K562 (cell line): ENCODE results near the gene TM9SF3. TPM values are rescaled to one million over a fixed set of nuclear protein-coding genes. Genes with fewer than 3 reads are reported as not detected.
A peak's percentile ranks its signal among the peaks of the same experiment; 100 is the strongest.

ENCODE experiments used
- ATAC-seq: fragments of 200-7000 bp; cut with Tn5 transposase; 3 replicates; pipeline ENCODE4 v1.9.1; 2020; ENCODE audit warnings: moderate library complexity
- BruUV-seq: library from RNA; stranded (reverse); fragments of 400-500 nt; replicated peaks from 2 replicates; lab custom pipeline; 2021; lab: Mats Ljungman, UMichigan
- CTCF ChIA-PET: fragments of 300-600 bp; formaldehyde crosslinking; extraction: SDS; loops from one replicate; lab custom pipeline; 2021; ENCODE audit warnings: low intra/inter-chr PET ratio; lab: Yijun Ruan, JAX
- POLR2A ChIA-PET: fragments of 300-600, 350-650 bp; sonication (Branson Sonifier 250); formaldehyde crosslinking; extraction: SDS; loops from one replicate; lab custom pipeline; 2021; ENCODE audit warnings: antibody characterized with exemption, inconsistent platforms; lab: Yijun Ruan, JAX
- DNase-seq, 4 experiments: peaks; one replicate each; pipeline versions ENCODE4 v3.0.0 to v3.0.0-alpha.2; 2011 to 2018; ENCODE audit warnings: low spot score in 3 of 4, mixed read lengths in 3 of 4; ENCODE audit errors: extremely low read depth in 1 of 4
- FAIRE-seq: peaks from 2 replicates; lab custom pipeline; 2011; peaks lifted over from hg19 to GRCh38; lab: Jason Lieb, UNC
- H2AFZ ChIP-seq: 2 replicates; pipeline ENCODE4 v1.6.0; 2011; ENCODE audit warnings: low read depth, low read length, control low read depth, inconsistent platforms
- H3K27ac ChIP-seq: fragments of 200-600 bp; 3 replicates; pipeline ENCODE4 v1.8.0; 2011; ENCODE audit warnings: low read depth, mild to moderate bottlenecking, control low read depth, inconsistent platforms, low read length, moderate library complexity, mixed read lengths; ENCODE audit errors: extremely low read depth
- H3K27me3 ChIP-seq, 2 experiments: fragments of 300-600 bp in 1 of 2; 2 replicates in 1 of 2; 3 replicates in 1 of 2; pipeline versions ENCODE4 v1.6.0 to v1.8.0; 2011; ENCODE audit warnings: inconsistent platforms in 2 of 2, low read length in 2 of 2, mild to moderate bottlenecking in 1 of 2, mixed read lengths in 1 of 2, moderate library complexity in 1 of 2; ENCODE audit not compliant: control insufficient read depth in 2 of 2, insufficient read depth in 2 of 2
- H3K36me3 ChIP-seq: fragments of 300-600 bp; 3 replicates; pipeline ENCODE4 v1.8.0; 2011; ENCODE audit warnings: mild to moderate bottlenecking, low read length, inconsistent platforms; ENCODE audit not compliant: control insufficient read depth, insufficient read depth
- H3K4me1 ChIP-seq, 2 experiments: fragments of 200-600 bp in 1 of 2; replicated peaks in 1 of 2; 2 replicates in 1 of 2; 3 replicates in 1 of 2; pipeline versions ENCODE4 v1.5.1 to v1.8.0; 2011; ENCODE audit warnings: inconsistent platforms in 2 of 2, low read length in 2 of 2, mild to moderate bottlenecking in 1 of 2, mixed read lengths in 1 of 2, moderate library complexity in 1 of 2; ENCODE audit not compliant: control insufficient read depth in 2 of 2, insufficient read depth in 2 of 2
- H3K4me2 ChIP-seq: 2 replicates; pipeline ENCODE4 v1.6.1; 2011; ENCODE audit warnings: low read length, control low read depth, inconsistent platforms, mixed read lengths; ENCODE audit not compliant: insufficient read depth
- H3K4me3 ChIP-seq: fragments of 200-600 bp; sonication (generic), shearing (Covaris generic); 2 replicates; pipeline ENCODE4 v1.5.1; 2016; ENCODE audit warnings: control low read depth, inconsistent platforms
- H3K79me2 ChIP-seq: fragments of 200-600 bp; 3 replicates; pipeline ENCODE4 v1.8.0; 2011; ENCODE audit warnings: low read length, inconsistent platforms; ENCODE audit not compliant: control insufficient read depth, insufficient read depth
- H3K9ac ChIP-seq, 2 experiments: 2 replicates each; pipeline versions ENCODE4 v1.6.0 to v1.6.1; 2011; ENCODE audit warnings: low read depth in 2 of 2, low read length in 2 of 2, control low read depth in 1 of 2, inconsistent platforms in 1 of 2, mild to moderate bottlenecking in 1 of 2, mixed read lengths in 1 of 2; ENCODE audit not compliant: insufficient read depth in 1 of 2
- H3K9me1 ChIP-seq: one replicate; pipeline ENCODE4 v1.6.0; 2011; ENCODE audit warnings: inconsistent platforms, mild to moderate bottlenecking, low read length, moderate library complexity; ENCODE audit not compliant: control insufficient read depth, insufficient read depth
- H3K9me3 ChIP-seq: replicated peaks from 2 replicates; pipeline ENCODE4 v1.5.1; 2011; ENCODE audit warnings: low read depth, low read length, inconsistent platforms; ENCODE audit not compliant: control insufficient read depth, insufficient read depth
- H4K20me1 ChIP-seq: replicated peaks from 2 replicates; pipeline ENCODE4 v1.6.1; 2011; ENCODE audit warnings: low read length, inconsistent platforms, mixed read lengths; ENCODE audit not compliant: control insufficient read depth, insufficient read depth
- COPS2 ChIP-seq: fragments of 450-650 bp; conservative IDR thresholded peaks from 2 replicates; pipeline ENCODE4 v1.6.1; 2016; ENCODE audit warnings: mild to moderate bottlenecking, moderate library complexity
- MYBL2 ChIP-seq, 2 experiments: fragments of 450-650 bp in 1 of 2; sonication (generic) in 1 of 2; formaldehyde crosslinking in 1 of 2; IDR thresholded peaks; 2 replicates each; pipeline versions ENCODE4 v1.6.1 to v1.8.1; 2017 to 2022; ENCODE audit warnings: borderline replicate concordance in 1 of 2, inconsistent platforms in 1 of 2, low read depth in 1 of 2, mild to moderate bottlenecking in 1 of 2, missing genetic modification reagents in 1 of 2, moderate library complexity in 1 of 2
- PCBP2 ChIP-seq: fragments of 200-400 bp; formaldehyde crosslinking; IDR thresholded peaks from 2 replicates; pipeline ENCODE4 v1.6.1; 2018; ENCODE audit warnings: low read length, low read depth, mild to moderate bottlenecking, moderate library complexity; ENCODE audit not compliant: poor library complexity, severe bottlenecking
- PML ChIP-seq: IDR thresholded peaks from 2 replicates; pipeline ENCODE4 v1.6.1; 2012; ENCODE audit warnings: low read length, inconsistent platforms
- RHOXF2B ChIP-seq: fragments of 250-450 bp; sonication (Bioruptor Pico); conservative IDR thresholded peaks from 2 replicates; pipeline ENCODE4 v1.5.1; 2021
- SLC30A9 ChIP-seq: fragments of 250-450 bp; sonication (Bioruptor Pico); IDR thresholded peaks from 2 replicates; pipeline ENCODE4 v1.8.0; 2022; ENCODE audit warnings: mild to moderate bottlenecking, moderate library complexity
- TAF15 ChIP-seq: fragments of 200-400 bp; formaldehyde crosslinking; IDR thresholded peaks from 2 replicates; pipeline ENCODE4 v1.6.1; 2017; ENCODE audit warnings: mild to moderate bottlenecking, low read depth, low read length, moderate library complexity
- TCFL5 ChIP-seq: fragments of 250-450 bp; sonication (Bioruptor Pico); conservative IDR thresholded peaks from 2 replicates; pipeline ENCODE4 v1.6.1; 2021; ENCODE audit warnings: mild to moderate bottlenecking, moderate library complexity, matching md5 sums
- ZC3H11A ChIP-seq: IDR thresholded peaks from 2 replicates; pipeline ENCODE4 v1.6.1; 2012; ENCODE audit warnings: low read depth, low read length, improper control_type of control experiment
- ZC3H8 ChIP-seq: fragments of 450-650 bp; IDR thresholded peaks from 2 replicates; pipeline ENCODE4 v1.6.1; 2017
- ZKSCAN8 ChIP-seq: fragments of 200-800 bp; sonication (Bioruptor generic); IDR thresholded peaks from 2 replicates; pipeline ENCODE4 v1.6.1; 2016; ENCODE audit warnings: missing genetic modification characterization, missing compliant biosample characterization
- WGBS: fragments of 100-300 bp; shearing (Covaris generic); methylation state at CpG from one replicate; pipeline ENCODE4 v1.1.6; 2016; ENCODE audit warnings: low coverage, mixed read lengths; ENCODE audit not compliant: insufficient coverage; ENCODE audit errors: missing lambda C conversion rate; 5-methylcytosine and 5-hydroxymethylcytosine counted together
- in situ Hi-C: fragments of 300-500 bp; cut with MboI; formaldehyde crosslinking; loops from 4 replicates; pipeline ENCODE4 v1.15.0; 2018; ENCODE audit warnings: inconsistent platforms, mixed read lengths
- intact Hi-C: fragments of 100-400 bp; cut with micrococcal nuclease; formaldehyde crosslinking; loops from 2 replicates; pipeline ENCODE4 v1.14.2; 2022
- polyA plus RNA-seq, 8 experiments: library from polyadenylated mRNA; depleted of rRNA in 4 of 8; stranded (reverse) in 5 of 8; unstranded in 3 of 8; fragments of >200 nt; fragmentation: Nextera tagmentation in 2 of 8; fragmentation: Illumina TruSeq in 1 of 8; extraction: Ambion mirVana in 2 of 8; extraction: Trizol in 1 of 8; gene quantifications; 2 replicates each; pipeline versions ENCODE4 v1.2.1 to v1.2.3, GENCODE V29; 2011 to 2014; ENCODE audit warnings: inconsistent platforms in 1 of 8, missing spikeins in 1 of 8
- total RNA-seq, 7 experiments: library from RNA; depleted of rRNA in 6 of 7; stranded (reverse); fragments of >200 nt in 6 of 7; fragmentation: Illumina TruSeq in 2 of 7; extraction: Trizol in 2 of 7; gene quantifications; 2 replicates each; pipeline versions ENCODE4 v1.2.1 to v1.2.3, GENCODE V29; 2011 to 2021; ENCODE audit warnings: low replicate concordance in 1 of 7

The TM9SF3 gene
- total and polyA plus RNA-seq, 9 of the 15 experiments (the other 6 are each of a cell fraction or from before 2014, with no cell fraction given): 16.1 to 63.1 (median 34.9) TPM

GRCh38 chr10:96613576-96613975, 26.8 kb upstream of the TM9SF3 start:
- in situ Hi-C loops (no loop called here), intact Hi-C loops (loop anchor here (10.0 kb wide), 1 partner anchor 99 kb away; the partner anchor contains the start of gene TLL2)
- BruUV-seq: no TSS peak
- peak overlapping the region in 1 of 2 experiments; percentile 79; a peak in 1 of 4 replicates for H3K9ac ChIP-seq
- H3K79me2 ChIP-seq: no peaks in the 10 kb centered on the region
- no peaks in the 10 kb centered on the region for H4K20me1 ChIP-seq
- H3K36me3 ChIP-seq: no peaks in the 10 kb centered on the region
- H3K9me3 ChIP-seq: no peaks in the 10 kb centered on the region
- H3K4me2 ChIP-seq: no peak overlapping the region; the same call in 1 of the 2 replicates
- ChIA-PET POLR2A (no interaction called here), CTCF (no interaction called here)
- H3K27me3 ChIP-seq: no peaks in the 10 kb centered on the region
- H3K4me3 ChIP-seq: no peak overlapping the region
- ATAC-seq (no peak), FAIRE-seq (peak; percentile 35), DNase-seq (no peak)
- no peak overlapping the region for H2AFZ ChIP-seq
- H3K27ac ChIP-seq: no peak overlapping the region
- H3K4me1 ChIP-seq: peaks cover 17 to 25% of the 10 kb centered on the region in 2 experiments; a peak in 4 of 5 replicates
- no peaks in the 10 kb centered on the region for H3K9me1 ChIP-seq
- TF ChIP-seq RHOXF2B (CRISPR knock-in tag) (no peak), PML (no peak), TCFL5 (CRISPR knock-in tag) (no peak), PCBP2 (no peak), ZKSCAN8 (CRISPR knock-in tag) (no peak), ZC3H8 (no peak), SLC30A9 (CRISPR knock-in tag) (no peak), COPS2 (no peak), MYBL2 (IDR thresholded peaks at IDR 0.05; ENCODE audit: low read depth) (no peak), MYBL2 (CRISPR knock-in tag; IDR thresholded peaks at IDR 0.05; ENCODE audit: borderline replicate concordance) (no peak), ZC3H11A (no peak), TAF15 (no peak)
- 72% methylated on average over 3 of the region's 3 CpGs for WGBS
